Right lobe of liver (tissue), 4 donors: ENCODE results near the gene REEP6.

Experiments used
- CTCF ChIP-seq, 4 donors: fragments of 200-600 bp in 3 of 4; fragments of 450-650 bp in 1 of 4; IDR thresholded peaks; one replicate each; pipeline versions ENCODE4 v1.5.1 to v1.8.0; 2016 to 2022; ENCODE audit warnings: antibody characterized with exemption in 4 of 4, mild to moderate bottlenecking in 2 of 4
- POLR2A ChIP-seq: fragments of 450-650 bp; IDR thresholded peaks from one replicate; pipeline ENCODE4 v1.6.1; 2017; ENCODE audit warnings: antibody characterized with exemption, mild to moderate bottlenecking
- donor health status: DM: no; HTN: no; CAD: no.
- donor health status: DM: no; HTN: no; CAD: no.
- donor health status: DM: no; HTN: yes; CAD: no.

GRCh38 chr19:1457031-1457739 lies 33.8 kb upstream of the REEP6 start:
- TF ChIP-seq CTCF (IDR thresholded peaks at IDR 0.05) (no peak), POLR2A (no peak)
